Uterus (tissue), 4 donors: Measurements from ENCODE around the gene THEM4. TPM values are rescaled to one million over a fixed set of nuclear protein-coding genes. Genes with fewer than 3 reads are reported as not detected.

Experiments used
- DNase-seq, 2 donors: peaks; one replicate each; pipeline ENCODE4 v3.0.0-alpha.2; 2019 to 2020
- H3K27ac ChIP-seq, 2 donors: fragments of 200-600 bp; sonication (generic); 1 replicate in 1 of 2; 2 replicates in 1 of 2; pipeline ENCODE4 v1.5.1; 2016 to 2018
- H3K27me3 ChIP-seq, 2 donors: fragments of 200-600 bp; sonication (generic); one replicate each; pipeline ENCODE4 v1.5.1; 2018 to 2019; ENCODE audit warnings: control low read depth in 1 of 2
- H3K36me3 ChIP-seq, 2 donors: fragments of 200-600 bp; sonication (generic); one replicate each; pipeline ENCODE4 v1.5.1; 2019; ENCODE audit warnings: control low read depth in 1 of 2
- H3K4me1 ChIP-seq, 2 donors: fragments of 200-600 bp; sonication (generic); one replicate each; pipeline ENCODE4 v1.5.1; 2018 to 2019; ENCODE audit warnings: control low read depth in 1 of 2
- H3K4me3 ChIP-seq, 2 donors: fragments of 200-600 bp; sonication (generic); 1 replicate in 1 of 2; 2 replicates in 1 of 2; pipeline ENCODE4 v1.5.1; 2018 to 2019; ENCODE audit warnings: mild to moderate bottlenecking in 1 of 2
- H3K9me3 ChIP-seq, 2 donors: fragments of 200-600 bp; sonication (generic); one replicate each; pipeline ENCODE4 v1.5.1; 2019; ENCODE audit warnings: control low read depth in 1 of 2
- CTCF ChIP-seq, 4 experiments: fragments of 200-600 bp in 2 of 4; fragments of 450-650 bp in 2 of 4; sonication (generic) in 2 of 4; IDR thresholded peaks; one replicate each; pipeline ENCODE4 v1.5.1; 2016 to 2019; ENCODE audit warnings: antibody characterized with exemption in 4 of 4, mild to moderate bottlenecking in 2 of 4, moderate library complexity in 1 of 4
- POLR2A ChIP-seq, 2 donors: fragments of 450-650 bp; IDR thresholded peaks; one replicate each; pipeline ENCODE4 v1.6.1; 2016; ENCODE audit warnings: antibody characterized with exemption in 2 of 2, mild to moderate bottlenecking in 1 of 2, moderate library complexity in 1 of 2
- intact Hi-C: fragments of 100-400 bp; cut with DNase I; formaldehyde crosslinking; loops from one replicate; pipeline ENCODE4 v1.15.1; 2023; ENCODE audit warnings: low total_unique reads
- total RNA-seq, 4 donors: library from RNA; depleted of rRNA in 3 of 4; stranded (reverse); fragments of >200 nt in 3 of 4; gene quantifications; one replicate each; pipeline versions ENCODE4 v1.1.0 to v1.2.4, GENCODE V29; 2014 to 2023
- donor health status: DM: yes; HTN: yes; CAD: no.

Gene THEM4
- total RNA-seq, 4 donors from 2014 or later, result 11.5 to 56.4 (median 18.3) TPM

DNA sequence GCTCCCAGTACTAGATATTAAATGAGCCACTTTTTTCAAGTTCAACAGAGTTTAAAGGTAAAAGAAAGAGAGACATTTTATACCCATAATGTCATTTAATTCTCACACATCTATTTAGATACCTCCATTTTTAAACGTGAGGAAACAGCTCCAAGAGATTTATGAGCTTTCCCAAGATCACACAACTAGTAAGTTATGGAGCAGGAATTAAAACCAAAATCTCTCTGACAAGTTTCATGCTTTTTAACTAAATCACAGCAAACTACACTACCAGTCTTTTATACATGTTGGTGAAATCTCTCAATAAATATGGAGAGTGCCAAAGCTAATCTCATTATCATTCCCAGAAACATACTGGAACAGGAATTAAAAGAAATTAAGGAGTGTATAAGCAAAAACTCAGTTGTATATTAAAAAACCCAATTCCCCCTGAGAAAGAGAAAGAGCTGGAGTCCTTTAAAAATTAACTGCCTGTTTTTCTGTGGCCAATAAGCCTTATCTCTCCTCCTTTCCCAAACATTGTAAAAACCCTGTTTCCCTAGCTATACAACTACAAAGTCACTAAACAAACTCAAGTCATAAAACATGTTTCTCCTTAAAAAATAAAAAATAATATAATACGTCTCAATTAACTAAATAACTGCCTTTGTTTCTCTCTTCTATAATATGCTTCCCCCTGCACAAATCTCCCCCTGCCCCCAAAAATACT lies 26.7 kb upstream of the THEM4 start:
- no peak for DNase-seq
- Histone ChIP-seq H3K9me3 (no peaks in the 10 kb centered on the region), H3K4me3 (no peak overlapping the region), H3K27me3 (no peaks in the 10 kb centered on the region), H3K27ac (no peak overlapping the region), H3K36me3 (no peaks in the 10 kb centered on the region), H3K4me1 (no peaks in the 10 kb centered on the region)
- no peak for TF ChIP-seq POLR2A (IDR thresholded peaks at IDR 0.05)
- TF ChIP-seq CTCF (IDR thresholded peaks at IDR 0.05), result no peak
- intact Hi-C loops, result loop anchor here (5.0 kb wide), 1 partner anchor 61 kb away; no protein-coding TSS in a partner anchor

- TF ChIP-seq POLR2A (IDR thresholded peaks at IDR 0.05), result no peak
- TF ChIP-seq CTCF (IDR thresholded peaks at IDR 0.05), result no peak
- Histone ChIP-seq H3K9me3 (no peaks in the 10 kb centered on the region), H3K27me3 (no peaks in the 10 kb centered on the region), H3K27ac (no peak overlapping the region), H3K36me3 (no peaks in the 10 kb centered on the region), H3K4me1 (no peaks in the 10 kb centered on the region), H3K4me3 (no peak overlapping the region)
- DNase-seq, result no peak
- intact Hi-C loops, result loop anchor here (5.0 kb wide), 1 partner anchor 62 kb away; no protein-coding TSS in a partner anchor
Observed at GRCh38 chr1:151935154-151935553, 25.8 kb upstream of the THEM4 start.

DNA sequence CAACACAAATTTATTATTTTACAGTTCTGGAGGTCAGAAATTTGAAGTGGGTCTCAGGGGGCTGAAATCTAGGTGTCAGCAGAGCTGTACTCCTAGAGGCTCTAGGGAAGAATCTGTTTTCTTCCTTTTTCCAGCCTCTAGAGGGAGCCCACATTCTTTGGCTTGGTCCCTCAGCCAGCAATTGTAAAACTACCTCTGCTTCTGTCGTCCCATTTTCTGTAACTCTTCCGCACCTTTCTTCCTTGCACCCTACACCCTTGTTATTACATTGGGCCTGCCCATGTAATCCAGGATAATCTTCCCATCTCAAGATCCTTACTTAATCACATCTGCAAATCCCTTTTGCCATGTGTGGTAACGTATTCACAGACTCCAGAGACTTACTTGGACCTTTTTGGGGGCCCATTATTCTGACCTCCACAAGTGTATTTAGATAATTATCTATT lies 24.8 kb upstream of the THEM4 start:
- Histone ChIP-seq H3K27ac (no peak overlapping the region), H3K4me3 (no peak overlapping the region), H3K9me3 (no peaks in the 10 kb centered on the region), H3K27me3 (no peaks in the 10 kb centered on the region), H3K36me3 (no peaks in the 10 kb centered on the region), H3K4me1 (no peaks in the 10 kb centered on the region)
- DNase-seq, result peak in 1 of 2 donors; percentile 39
- intact Hi-C loops, result no loop called here
- TF ChIP-seq CTCF (IDR thresholded peaks at IDR 0.05), result peak; percentile 77 to 87 (median 79)
- TF ChIP-seq POLR2A (IDR thresholded peaks at IDR 0.05), result no peak

- no peak for TF ChIP-seq CTCF (IDR thresholded peaks at IDR 0.05)
- TF ChIP-seq POLR2A (IDR thresholded peaks at IDR 0.05), result no peak
- Histone ChIP-seq H3K27ac (no peak overlapping the region), H3K4me1 (no peaks in the 10 kb centered on the region), H3K27me3 (no peaks in the 10 kb centered on the region), H3K4me3 (no peak overlapping the region), H3K9me3 (no peaks in the 10 kb centered on the region), H3K36me3 (no peaks in the 10 kb centered on the region)
- no peak for DNase-seq
- intact Hi-C loops, result no loop called here
Observed at GRCh38 chr1:151924691-151925587, 15.6 kb upstream of the THEM4 start.

DNA sequence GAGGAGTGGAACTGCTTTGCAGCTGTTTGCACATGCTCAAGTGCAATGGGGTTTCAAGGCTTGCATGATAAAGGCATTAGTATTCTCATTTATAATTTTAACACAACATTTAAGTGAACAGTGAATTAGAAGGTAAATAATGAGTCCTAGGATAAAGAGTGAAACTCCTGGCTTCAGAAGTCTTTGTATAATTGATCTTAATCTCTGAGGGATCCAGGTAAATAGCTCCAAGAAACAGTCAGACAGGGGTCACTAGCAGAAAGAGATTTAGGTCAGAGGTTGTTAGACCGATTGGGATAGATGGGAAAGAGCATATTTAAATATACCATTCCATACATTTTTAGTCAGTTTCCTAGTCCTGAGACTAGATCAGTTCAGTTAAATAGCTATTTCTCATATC lies 14.1 kb upstream of the THEM4 start:
- no peak for DNase-seq
- Histone ChIP-seq H3K4me1 (no peaks in the 10 kb centered on the region), H3K27ac (no peak overlapping the region), H3K4me3 (no peak overlapping the region), H3K36me3 (no peaks in the 10 kb centered on the region), H3K27me3 (no peaks in the 10 kb centered on the region), H3K9me3 (no peaks in the 10 kb centered on the region)
- intact Hi-C loops, result no loop called here
- no peak for TF ChIP-seq CTCF (IDR thresholded peaks at IDR 0.05)
- TF ChIP-seq POLR2A (IDR thresholded peaks at IDR 0.05), result no peak
